ENCODE data around the gene RBBP8.

The RBBP8 gene

GRCh38 chr18:23053776-23054457, 120.8 kb downstream of the RBBP8 start:
- TF ChIP-seq PPARA (CRISPR knock-in tag; IDR thresholded peaks at IDR 0.05; ENCODE audit: borderline replicate concordance) (no peak), ZNF70 (CRISPR knock-in tag; IDR thresholded peaks at IDR 0.05) (no peak), ARNTL (CRISPR knock-in tag; IDR thresholded peaks at IDR 0.05; ENCODE audit: borderline replicate concordance, low read depth) (no peak), TSHZ2 (CRISPR knock-in tag; IDR thresholded peaks at IDR 0.05) (no peak), ZFP30 (CRISPR knock-in tag; IDR thresholded peaks at IDR 0.05) (no peak), ZFP3 (CRISPR knock-in tag; IDR thresholded peaks at IDR 0.05) (no peak), ESRRG (CRISPR knock-in tag; IDR thresholded peaks at IDR 0.05) (no peak), TOX (CRISPR knock-in tag; IDR thresholded peaks at IDR 0.05; ENCODE audit: borderline replicate concordance) (no peak), ZC3H10 (CRISPR knock-in tag; IDR thresholded peaks at IDR 0.05) (no peak), OSR1 (CRISPR knock-in tag; IDR thresholded peaks at IDR 0.05) (no peak), TCF4 (CRISPR knock-in tag; IDR thresholded peaks at IDR 0.05; ENCODE audit: borderline replicate concordance) (no peak), ISL1 (CRISPR knock-in tag; IDR thresholded peaks at IDR 0.05) (no peak), SNAI2 (CRISPR knock-in tag; IDR thresholded peaks at IDR 0.05) (no peak), RARB (CRISPR knock-in tag; IDR thresholded peaks at IDR 0.05) (no peak), ZNF8 (CRISPR knock-in tag; IDR thresholded peaks at IDR 0.05) (no peak)
- TF ChIP-seq, protein P1, sequence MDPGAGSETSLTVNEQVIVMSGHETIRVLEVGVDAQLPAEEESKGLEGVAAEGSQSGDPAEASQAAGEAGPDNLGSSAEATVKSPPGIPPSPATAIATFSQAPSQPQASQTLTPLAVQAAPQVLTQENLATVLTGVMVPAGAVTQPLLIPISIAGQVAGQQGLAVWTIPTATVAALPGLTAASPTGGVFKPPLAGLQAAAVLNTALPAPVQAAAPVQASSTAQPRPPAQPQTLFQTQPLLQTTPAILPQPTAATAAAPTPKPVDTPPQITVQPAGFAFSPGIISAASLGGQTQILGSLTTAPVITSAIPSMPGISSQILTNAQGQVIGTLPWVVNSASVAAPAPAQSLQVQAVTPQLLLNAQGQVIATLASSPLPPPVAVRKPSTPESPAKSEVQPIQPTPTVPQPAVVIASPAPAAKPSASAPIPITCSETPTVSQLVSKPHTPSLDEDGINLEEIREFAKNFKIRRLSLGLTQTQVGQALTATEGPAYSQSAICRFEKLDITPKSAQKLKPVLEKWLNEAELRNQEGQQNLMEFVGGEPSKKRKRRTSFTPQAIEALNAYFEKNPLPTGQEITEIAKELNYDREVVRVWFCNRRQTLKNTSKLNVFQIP (CRISPR knock-in tag; IDR thresholded peaks at IDR 0.05; ENCODE audit: borderline replicate concordance, low read depth) = no peak
- TF ChIP-seq, protein P2, sequence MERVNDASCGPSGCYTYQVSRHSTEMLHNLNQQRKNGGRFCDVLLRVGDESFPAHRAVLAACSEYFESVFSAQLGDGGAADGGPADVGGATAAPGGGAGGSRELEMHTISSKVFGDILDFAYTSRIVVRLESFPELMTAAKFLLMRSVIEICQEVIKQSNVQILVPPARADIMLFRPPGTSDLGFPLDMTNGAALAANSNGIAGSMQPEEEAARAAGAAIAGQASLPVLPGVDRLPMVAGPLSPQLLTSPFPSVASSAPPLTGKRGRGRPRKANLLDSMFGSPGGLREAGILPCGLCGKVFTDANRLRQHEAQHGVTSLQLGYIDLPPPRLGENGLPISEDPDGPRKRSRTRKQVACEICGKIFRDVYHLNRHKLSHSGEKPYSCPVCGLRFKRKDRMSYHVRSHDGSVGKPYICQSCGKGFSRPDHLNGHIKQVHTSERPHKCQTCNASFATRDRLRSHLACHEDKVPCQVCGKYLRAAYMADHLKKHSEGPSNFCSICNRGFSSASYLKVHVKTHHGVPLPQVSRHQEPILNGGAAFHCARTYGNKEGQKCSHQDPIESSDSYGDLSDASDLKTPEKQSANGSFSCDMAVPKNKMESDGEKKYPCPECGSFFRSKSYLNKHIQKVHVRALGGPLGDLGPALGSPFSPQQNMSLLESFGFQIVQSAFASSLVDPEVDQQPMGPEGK (CRISPR knock-in tag; IDR thresholded peaks at IDR 0.05; ENCODE audit: borderline replicate concordance) = no peak
- TF ChIP-seq, protein P3, sequence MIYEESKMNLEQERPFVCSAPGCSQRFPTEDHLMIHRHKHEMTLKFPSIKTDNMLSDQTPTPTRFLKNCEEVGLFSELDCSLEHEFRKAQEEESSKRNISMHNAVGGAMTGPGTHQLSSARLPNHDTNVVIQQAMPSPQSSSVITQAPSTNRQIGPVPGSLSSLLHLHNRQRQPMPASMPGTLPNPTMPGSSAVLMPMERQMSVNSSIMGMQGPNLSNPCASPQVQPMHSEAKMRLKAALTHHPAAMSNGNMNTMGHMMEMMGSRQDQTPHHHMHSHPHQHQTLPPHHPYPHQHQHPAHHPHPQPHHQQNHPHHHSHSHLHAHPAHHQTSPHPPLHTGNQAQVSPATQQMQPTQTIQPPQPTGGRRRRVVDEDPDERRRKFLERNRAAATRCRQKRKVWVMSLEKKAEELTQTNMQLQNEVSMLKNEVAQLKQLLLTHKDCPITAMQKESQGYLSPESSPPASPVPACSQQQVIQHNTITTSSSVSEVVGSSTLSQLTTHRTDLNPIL (CRISPR knock-in tag; IDR thresholded peaks at IDR 0.05; ENCODE audit: low read depth) = no peak
- ATAC-seq = peak; percentile 94

- TF ChIP-seq, protein P1 (CRISPR knock-in tag; IDR thresholded peaks at IDR 0.05; ENCODE audit: borderline replicate concordance, low read depth) = no peak
- TF ChIP-seq ARNTL (CRISPR knock-in tag; IDR thresholded peaks at IDR 0.05; ENCODE audit: borderline replicate concordance, low read depth) (no peak), ZFP30 (CRISPR knock-in tag; IDR thresholded peaks at IDR 0.05) (no peak)
- no peak for ATAC-seq
These were observed 121.4 kb downstream of the RBBP8 start for GRCh38 chr18:23054553-23054952.

DNA sequence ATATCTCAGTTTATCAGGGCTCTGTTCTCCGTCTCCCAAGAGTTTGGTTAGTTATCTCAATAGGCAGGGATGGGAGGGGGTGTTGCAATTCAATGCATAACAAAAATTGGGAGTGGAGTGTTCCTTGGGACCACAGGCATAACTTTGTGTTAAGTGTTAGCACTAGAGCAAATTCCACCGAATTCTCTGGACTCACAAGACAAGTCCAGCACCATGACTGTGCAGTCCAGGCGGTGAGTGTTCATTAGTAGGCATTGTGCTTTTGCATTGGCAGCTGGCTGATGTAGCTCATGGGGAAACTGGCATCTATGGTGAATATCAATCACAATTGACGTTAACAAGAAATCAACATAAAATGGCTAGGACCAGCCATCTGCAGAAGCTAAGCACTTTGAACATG, 123.2 kb downstream of the RBBP8 start:
- no peak for ATAC-seq
- TF ChIP-seq TSHZ2 (CRISPR knock-in tag; IDR thresholded peaks at IDR 0.05) (no peak), CSDC2 (CRISPR knock-in tag; IDR thresholded peaks at IDR 0.05) (no peak), OSR1 (CRISPR knock-in tag; IDR thresholded peaks at IDR 0.05) (no peak), GLIS3 (CRISPR knock-in tag; IDR thresholded peaks at IDR 0.05) (no peak), SNAI2 (CRISPR knock-in tag; IDR thresholded peaks at IDR 0.05) (no peak), ZNF8 (CRISPR knock-in tag; IDR thresholded peaks at IDR 0.05) (no peak), BACH2 (CRISPR knock-in tag; IDR thresholded peaks at IDR 0.05; ENCODE audit: borderline replicate concordance) (no peak)
- TF ChIP-seq, protein P4, sequence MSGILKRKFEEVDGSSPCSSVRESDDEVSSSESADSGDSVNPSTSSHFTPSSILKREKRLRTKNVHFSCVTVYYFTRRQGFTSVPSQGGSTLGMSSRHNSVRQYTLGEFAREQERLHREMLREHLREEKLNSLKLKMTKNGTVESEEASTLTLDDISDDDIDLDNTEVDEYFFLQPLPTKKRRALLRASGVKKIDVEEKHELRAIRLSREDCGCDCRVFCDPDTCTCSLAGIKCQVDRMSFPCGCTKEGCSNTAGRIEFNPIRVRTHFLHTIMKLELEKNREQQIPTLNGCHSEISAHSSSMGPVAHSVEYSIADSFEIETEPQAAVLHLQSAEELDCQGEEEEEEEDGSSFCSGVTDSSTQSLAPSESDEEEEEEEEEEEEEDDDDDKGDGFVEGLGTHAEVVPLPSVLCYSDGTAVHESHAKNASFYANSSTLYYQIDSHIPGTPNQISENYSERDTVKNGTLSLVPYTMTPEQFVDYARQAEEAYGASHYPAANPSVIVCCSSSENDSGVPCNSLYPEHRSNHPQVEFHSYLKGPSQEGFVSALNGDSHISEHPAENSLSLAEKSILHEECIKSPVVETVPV (CRISPR knock-in tag; IDR thresholded peaks at IDR 0.05) = no peak
- TF ChIP-seq, protein P1 (CRISPR knock-in tag; IDR thresholded peaks at IDR 0.05; ENCODE audit: borderline replicate concordance, low read depth) = no peak

Data from SK-N-SH treated with all-trans-retinoic acid at 6 μM for 48 hours (cell line).